Activated CD8-positive, alpha-beta T cell treated with anti-CD3 and anti-CD28 coated beads for 36 hours (primary cell): ENCODE data around the gene CCDC169. TPM values are rescaled to one million over a fixed set of nuclear protein-coding genes. Genes with fewer than 3 reads are reported as not detected.
"Not testable (repeated sequence)": the region's sequence is repeated elsewhere in the genome, so short reads cannot be mapped to it uniquely, and the experiment has no call there.

ENCODE experiments used
- ATAC-seq: fragments of 200-7000 bp; cut with Tn5 transposase; one replicate; pipeline ENCODE4 v1.10.0; 2021; ENCODE audit warnings: mild to moderate bottlenecking, moderate library complexity
- CTCF ChIA-PET: fragments of 350-600 bp; sonication (Branson Sonifier 250); formaldehyde crosslinking; loops from one replicate; lab custom pipeline; 2021; ENCODE audit warnings: antibody characterized with exemption; lab: Charles Lee
- POLR2A ChIA-PET: fragments of 350-600 bp; sonication (Branson Sonifier 250); formaldehyde crosslinking; loops from one replicate; lab custom pipeline; 2021; ENCODE audit warnings: antibody characterized with exemption; lab: Charles Lee
- DNase-seq: peaks from one replicate; pipeline ENCODE4 v3.0.0-alpha.2; 2020
- H3K27ac Mint-ChIP-seq: one replicate; pipeline ENCODE4 v1.8.0; 2021; ENCODE audit warnings: mild to moderate bottlenecking, mixed read lengths
- H3K27me3 Mint-ChIP-seq: one replicate; pipeline ENCODE4 v1.8.0; 2021; ENCODE audit warnings: mixed read lengths
- H3K36me3 Mint-ChIP-seq: one replicate; pipeline ENCODE4 v1.8.0; 2021; ENCODE audit warnings: low read depth, mixed read lengths
- H3K4me1 Mint-ChIP-seq: one replicate; pipeline ENCODE4 v1.8.0; 2021; ENCODE audit warnings: low read depth, mixed read lengths
- H3K4me3 Mint-ChIP-seq: one replicate; pipeline ENCODE4 v1.8.0; 2021; ENCODE audit warnings: mild to moderate bottlenecking, moderate library complexity, mixed read lengths
- H3K9me3 Mint-ChIP-seq: one replicate; pipeline ENCODE4 v1.8.0; 2021; ENCODE audit warnings: mixed read lengths
- CTCF ChIP-seq: fragments of 200-600 bp; IDR thresholded peaks from one replicate; pipeline ENCODE4 v1.8.0; 2022; ENCODE audit warnings: antibody characterized with exemption, mild to moderate bottlenecking
- intact Hi-C: fragments of 100-400 bp; cut with micrococcal nuclease; formaldehyde crosslinking; loops from one replicate; pipeline ENCODE4 v1.10.0; 2022
- total RNA-seq, 2 experiments: library from RNA; stranded (reverse); gene quantifications; one replicate each; pipeline ENCODE4 v1.2.3, GENCODE V29; 2021

The CCDC169 gene
- total RNA-seq, 2 experiments from 2014 or later: not detected

- TF ChIP-seq CTCF: no peak
- peaks cover 16% of the 10 kb centered on the region for H3K36me3 Mint-ChIP-seq
- no peaks in the 10 kb centered on the region for H3K9me3 Mint-ChIP-seq
- no peaks in the 10 kb centered on the region for H3K4me1 Mint-ChIP-seq
- no peak for DNase-seq
- H3K27ac Mint-ChIP-seq: no peak overlapping the region
- intact Hi-C loops: no loop called here
- no peaks in the 10 kb centered on the region for H3K27me3 Mint-ChIP-seq
- ChIA-PET POLR2A (no interaction called here), CTCF (no interaction called here)
- H3K4me3 Mint-ChIP-seq: no peak overlapping the region
- no peak for ATAC-seq
Observed at GRCh38 chr13:36323408-36323807, 25.8 kb upstream of the CCDC169 start.

- H3K27me3 Mint-ChIP-seq, H3K9me3 Mint-ChIP-seq, DNase-seq, CTCF ChIA-PET, POLR2A ChIA-PET, H3K27ac Mint-ChIP-seq, H3K4me1 Mint-ChIP-seq, H3K4me3 Mint-ChIP-seq, intact Hi-C loops, ATAC-seq: not testable (repeated sequence)
- H3K36me3 Mint-ChIP-seq: peaks cover 12% of the 10 kb centered on the region
Observed at GRCh38 chr13:36319793-36320192, 22.2 kb upstream of the CCDC169 start.

- Mint-ChIP-seq H3K4me1 (no peaks in the 10 kb centered on the region), H3K27me3 (no peaks in the 10 kb centered on the region), H3K27ac (no peak overlapping the region), H3K36me3 (peaks cover 30% of the 10 kb centered on the region), H3K4me3 (no peak overlapping the region), H3K9me3 (no peaks in the 10 kb centered on the region)
- CTCF ChIA-PET: interaction anchor here (1.0 to 1.1 kb wide), 2 partner anchors 11 to 30 kb away, joined by 3 to 5 read pairs; no protein-coding TSS in a partner anchor
- TF ChIP-seq CTCF: no peak
- no peak for ATAC-seq
- intact Hi-C loops: no loop called here
- POLR2A ChIA-PET: interaction anchor here (1.8 kb wide), 1 partner anchor 16 kb away, joined by 3 read pairs; no protein-coding TSS in a partner anchor
- no peak for DNase-seq
Observed at GRCh38 chr13:36313047-36313969, 15.7 kb upstream of the CCDC169 start.

GRCh38 chr13:36310417-36311108 lies 12.9 kb upstream of the CCDC169 start:
- no peak overlapping the region for H3K4me3 Mint-ChIP-seq
- no peak for ATAC-seq
- intact Hi-C loops: no loop called here
- ChIA-PET POLR2A (interaction anchor here (0.8 kb wide), 1 partner anchor 12 kb away, joined by 3 read pairs; no protein-coding TSS in a partner anchor), CTCF (no interaction called here)
- peak; percentile 1 for DNase-seq
- TF ChIP-seq CTCF: no peak
- no peaks in the 10 kb centered on the region for H3K9me3 Mint-ChIP-seq
- no peak overlapping the region for H3K27ac Mint-ChIP-seq
- no peaks in the 10 kb centered on the region for H3K4me1 Mint-ChIP-seq
- peaks cover 28% of the 10 kb centered on the region for H3K36me3 Mint-ChIP-seq
- H3K27me3 Mint-ChIP-seq: no peaks in the 10 kb centered on the region

GRCh38 chr13:36302289-36302688 lies 4.7 kb upstream of the CCDC169 start:
- Mint-ChIP-seq H3K36me3 (peaks cover 7% of the 10 kb centered on the region), H3K4me3 (no peak overlapping the region), H3K9me3 (no peaks in the 10 kb centered on the region), H3K27ac (no peak overlapping the region), H3K4me1 (peaks cover 4% of the 10 kb centered on the region), H3K27me3 (peaks cover 18% of the 10 kb centered on the region)
- no peak for DNase-seq
- intact Hi-C loops: no loop called here
- no peak for TF ChIP-seq CTCF
- no peak for ATAC-seq
- CTCF ChIA-PET: interaction anchor here (1.6 to 2.4 kb wide), 2 partner anchors 10 to 19 kb away, joined by 3 to 8 read pairs; no protein-coding TSS in a partner anchor
- POLR2A ChIA-PET: interaction anchor here (0.7 kb wide), 1 partner anchor 433 kb away, joined by 3 read pairs; no protein-coding TSS in a partner anchor

GRCh38 chr13:36299469-36299868 lies 1.9 kb upstream of the CCDC169 start:
- H3K4me1 Mint-ChIP-seq, ATAC-seq, H3K4me3 Mint-ChIP-seq, H3K9me3 Mint-ChIP-seq, intact Hi-C loops, DNase-seq, H3K36me3 Mint-ChIP-seq, POLR2A ChIA-PET, H3K27ac Mint-ChIP-seq: not testable (repeated sequence)
- CTCF ChIA-PET: interaction anchor here (4.1 kb wide), 1 partner anchor 16 kb away, joined by 15 read pairs; no protein-coding TSS in a partner anchor
- peaks cover 32% of the 10 kb centered on the region for H3K27me3 Mint-ChIP-seq
